HUES48 (cell line): Measurements from ENCODE around the gene MYO18A.

Experiments
- H3K27ac ChIP-seq: one replicate; pipeline ENCODE4 v1.7.0; 2013; ENCODE audit warnings: low read depth, low read length, inconsistent platforms
- H3K27me3 ChIP-seq: 2 replicates; pipeline ENCODE4 v1.6.1; 2013; ENCODE audit warnings: mild to moderate bottlenecking, low read length; ENCODE audit not compliant: control insufficient read depth, insufficient read depth
- H3K36me3 ChIP-seq: 2 replicates; pipeline ENCODE4 v1.6.1; 2013; ENCODE audit warnings: low read length; ENCODE audit not compliant: control insufficient read depth, insufficient read depth
- H3K4me1 ChIP-seq: 2 replicates; pipeline ENCODE4 v1.6.1; 2013; ENCODE audit warnings: mild to moderate bottlenecking, low read length; ENCODE audit not compliant: control insufficient read depth, insufficient read depth
- H3K4me3 ChIP-seq: 2 replicates; pipeline ENCODE4 v1.5.1; 2013; ENCODE audit warnings: mild to moderate bottlenecking, low read depth, low read length
- H3K9ac ChIP-seq: 2 replicates; pipeline ENCODE4 v1.6.1; 2013; ENCODE audit warnings: mild to moderate bottlenecking, low read depth, low read length, moderate library complexity
- H3K9me3 ChIP-seq: 2 replicates; pipeline ENCODE4 v1.6.1; 2013; ENCODE audit warnings: low read length; ENCODE audit not compliant: control insufficient read depth, insufficient read depth

Gene MYO18A

GRCh38 chr17:29165800-29166506 is 14.2 kb downstream of the MYO18A start:
- H3K4me3 ChIP-seq = no peak overlapping the region
- no peaks in the 10 kb centered on the region for H3K4me1 ChIP-seq
- H3K27ac ChIP-seq = no peak overlapping the region
- peaks cover 14% of the 10 kb centered on the region for H3K36me3 ChIP-seq
- H3K9ac ChIP-seq = no peak overlapping the region
- no peaks in the 10 kb centered on the region for H3K27me3 ChIP-seq
- H3K9me3 ChIP-seq = no peaks in the 10 kb centered on the region

- no peaks in the 10 kb centered on the region for H3K4me1 ChIP-seq
- H3K9me3 ChIP-seq = no peaks in the 10 kb centered on the region
- no peak overlapping the region for H3K9ac ChIP-seq
- peaks cover 14% of the 10 kb centered on the region for H3K36me3 ChIP-seq
- no peak overlapping the region for H3K4me3 ChIP-seq
- no peak overlapping the region for H3K27ac ChIP-seq
- no peaks in the 10 kb centered on the region for H3K27me3 ChIP-seq
Measured at GRCh38 chr17:29165261-29165660, 14.9 kb downstream of the MYO18A start.

GRCh38 chr17:29163563-29163962 is 16.6 kb downstream of the MYO18A start:
- Histone ChIP-seq H3K4me3 (no peak overlapping the region), H3K9ac (no peak overlapping the region), H3K27ac (no peak overlapping the region), H3K4me1 (no peaks in the 10 kb centered on the region), H3K27me3 (no peaks in the 10 kb centered on the region), H3K9me3 (no peaks in the 10 kb centered on the region), H3K36me3 (peaks cover 14% of the 10 kb centered on the region)

- Histone ChIP-seq H3K4me1 (no peaks in the 10 kb centered on the region), H3K36me3 (peaks cover 14% of the 10 kb centered on the region), H3K9ac (no peak overlapping the region), H3K27ac (no peak overlapping the region), H3K4me3 (no peak overlapping the region), H3K9me3 (no peaks in the 10 kb centered on the region), H3K27me3 (no peaks in the 10 kb centered on the region)
Measured at GRCh38 chr17:29162909-29163341, 17.3 kb downstream of the MYO18A start.

GRCh38 chr17:29162082-29162908 is 17.9 kb downstream of the MYO18A start:
- Histone ChIP-seq H3K9me3 (no peaks in the 10 kb centered on the region), H3K36me3 (peaks cover 14% of the 10 kb centered on the region), H3K27ac (no peak overlapping the region), H3K4me1 (no peaks in the 10 kb centered on the region), H3K27me3 (no peaks in the 10 kb centered on the region), H3K9ac (no peak overlapping the region), H3K4me3 (no peak overlapping the region)

- H3K9ac ChIP-seq = no peak overlapping the region
- H3K27ac ChIP-seq = no peak overlapping the region
- no peak overlapping the region for H3K4me3 ChIP-seq
- no peaks in the 10 kb centered on the region for H3K27me3 ChIP-seq
- no peaks in the 10 kb centered on the region for H3K9me3 ChIP-seq
- H3K36me3 ChIP-seq = peaks cover 3% of the 10 kb centered on the region
- peaks cover 13% of the 10 kb centered on the region for H3K4me1 ChIP-seq
Measured at GRCh38 chr17:29160253-29160652, 19.9 kb downstream of the MYO18A start.

GRCh38 chr17:29159306-29159860 is 20.8 kb downstream of the MYO18A start:
- no peak overlapping the region for H3K27ac ChIP-seq
- H3K4me3 ChIP-seq = no peak overlapping the region
- no peak overlapping the region for H3K9ac ChIP-seq
- peaks cover 16% of the 10 kb centered on the region for H3K4me1 ChIP-seq
- no peaks in the 10 kb centered on the region for H3K27me3 ChIP-seq
- no peaks in the 10 kb centered on the region for H3K9me3 ChIP-seq
- H3K36me3 ChIP-seq = no peaks in the 10 kb centered on the region

- H3K9ac ChIP-seq = no peak overlapping the region
- H3K4me3 ChIP-seq = no peak overlapping the region
- peaks cover 16% of the 10 kb centered on the region for H3K4me1 ChIP-seq
- no peak overlapping the region for H3K27ac ChIP-seq
- H3K9me3 ChIP-seq = no peaks in the 10 kb centered on the region
- H3K27me3 ChIP-seq = no peaks in the 10 kb centered on the region
- H3K36me3 ChIP-seq = no peaks in the 10 kb centered on the region
Measured at GRCh38 chr17:29158488-29159275, 21.5 kb downstream of the MYO18A start.

- Histone ChIP-seq H3K4me3 (no peak overlapping the region), H3K4me1 (peaks cover 16% of the 10 kb centered on the region), H3K36me3 (no peaks in the 10 kb centered on the region), H3K9me3 (no peaks in the 10 kb centered on the region), H3K27ac (no peak overlapping the region), H3K27me3 (no peaks in the 10 kb centered on the region), H3K9ac (no peak overlapping the region)
Measured at GRCh38 chr17:29158096-29158487, 22.1 kb downstream of the MYO18A start.

GRCh38 chr17:29157310-29157709 is 22.9 kb downstream of the MYO18A start:
- Histone ChIP-seq H3K9ac (no peak overlapping the region), H3K4me1 (peaks cover 16% of the 10 kb centered on the region), H3K9me3 (no peaks in the 10 kb centered on the region), H3K36me3 (no peaks in the 10 kb centered on the region), H3K27ac (no peak overlapping the region), H3K4me3 (no peak overlapping the region), H3K27me3 (no peaks in the 10 kb centered on the region)
